HG02885 (cell line): Measurements from ENCODE around the gene CASP3.
"Not testable (repeated sequence)": the region's sequence is repeated elsewhere in the genome, so short reads cannot be mapped to it uniquely, and the experiment has no call there.

ENCODE experiments used
- ATAC-seq: cut with Tn5 transposase; IDR thresholded peaks from one replicate; pipeline ENCODE4 v1.9.1; 2021; ENCODE audit warnings: mild to moderate bottlenecking; ENCODE audit not compliant: unreplicated experiment, poor library complexity

Gene CASP3

DNA sequence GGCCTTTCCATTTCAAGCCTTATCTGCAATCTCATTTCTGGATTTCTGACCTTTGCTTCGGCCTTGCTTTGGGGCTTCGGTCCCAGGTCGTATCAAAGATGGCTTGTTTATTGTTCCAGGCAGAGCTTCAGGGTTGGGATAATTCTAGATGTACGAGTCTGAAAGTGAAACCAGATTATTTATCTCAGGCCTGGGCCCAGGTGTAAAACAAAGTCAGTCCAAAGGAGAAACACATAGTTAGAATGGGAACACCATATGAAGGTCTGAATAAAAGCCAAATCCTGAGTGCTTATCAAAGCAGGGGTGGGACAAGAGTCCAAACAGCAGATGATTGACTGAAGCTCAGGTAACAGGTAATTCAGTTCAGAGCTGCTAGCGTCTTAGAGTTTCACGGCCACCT is 17.4 kb upstream of the CASP3 start:
- ATAC-seq, result no peak

DNA sequence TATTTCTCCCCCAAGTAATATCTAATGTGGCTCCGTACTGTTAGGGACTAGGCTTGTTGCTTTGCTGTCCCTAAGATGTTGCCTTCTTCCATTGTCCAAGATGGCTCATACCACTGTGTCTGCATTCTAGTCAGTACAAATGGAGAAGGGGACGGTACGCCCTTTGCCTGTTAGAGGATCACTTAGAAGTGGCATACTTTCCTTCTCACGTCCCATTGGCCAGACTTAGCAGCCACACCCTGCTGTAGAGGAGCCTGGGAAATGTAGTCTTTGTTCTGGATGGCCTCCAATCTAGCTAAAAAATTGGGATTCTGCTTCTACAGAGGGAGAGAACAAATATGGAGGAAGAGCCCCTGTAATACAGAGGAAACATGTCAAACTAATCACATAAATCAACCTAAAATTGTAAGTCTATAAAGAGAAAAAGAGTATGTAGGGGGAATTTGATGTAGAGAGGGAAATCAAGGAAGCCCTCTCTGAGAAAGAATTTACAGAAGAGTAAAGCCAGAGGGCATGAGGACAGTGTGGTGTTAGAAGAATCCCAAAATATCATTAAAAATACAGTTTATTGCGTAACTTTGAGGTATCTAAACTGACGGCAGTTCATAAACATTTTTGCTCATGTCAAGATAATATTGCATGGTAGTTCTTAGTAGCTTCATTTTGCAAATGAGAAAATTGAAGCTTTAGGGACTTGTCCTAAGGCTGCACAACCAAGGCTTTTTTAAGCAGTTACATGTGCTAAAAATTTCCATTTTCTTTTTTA is 15.4 kb upstream of the CASP3 start:
- peak; percentile 53 for ATAC-seq

DNA sequence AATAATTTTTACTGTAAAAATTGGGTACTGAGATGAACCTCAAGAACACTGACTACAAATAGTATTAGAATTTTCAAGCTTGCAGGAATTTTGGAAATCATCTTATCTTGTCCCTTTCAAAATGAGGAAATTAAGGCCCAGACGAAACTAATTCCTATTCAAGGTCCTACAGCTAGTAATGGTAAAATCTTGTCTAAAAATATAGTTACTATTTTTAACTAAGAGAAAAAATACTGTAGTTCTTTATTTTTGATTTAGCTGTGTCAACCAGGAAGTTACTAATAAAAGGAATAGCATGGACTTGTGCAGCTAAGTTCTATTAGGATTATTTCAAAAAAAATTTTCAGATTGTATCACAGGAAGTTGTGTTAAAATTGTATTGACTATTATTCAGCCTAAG is 13.0 kb upstream of the CASP3 start:
- no peak for ATAC-seq

DNA sequence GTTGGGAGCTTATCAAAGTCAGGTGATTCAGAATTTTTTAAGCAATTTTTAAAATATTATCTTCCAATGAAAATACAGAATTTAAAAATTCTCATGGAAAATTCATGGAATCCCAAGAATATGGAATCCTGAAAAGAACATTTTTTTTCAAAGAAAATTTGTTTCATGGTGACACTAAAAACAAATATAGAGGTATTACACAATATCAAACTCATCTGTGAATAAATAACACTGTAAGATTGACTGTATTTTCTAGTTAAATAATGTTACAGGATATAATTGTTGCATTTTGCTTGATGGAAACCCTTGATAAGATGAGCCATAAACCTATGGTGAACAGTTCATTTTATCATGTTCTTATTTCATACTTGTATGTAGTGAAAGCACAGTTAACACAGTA is 11.7 kb upstream of the CASP3 start:
- ATAC-seq, result no peak

DNA sequence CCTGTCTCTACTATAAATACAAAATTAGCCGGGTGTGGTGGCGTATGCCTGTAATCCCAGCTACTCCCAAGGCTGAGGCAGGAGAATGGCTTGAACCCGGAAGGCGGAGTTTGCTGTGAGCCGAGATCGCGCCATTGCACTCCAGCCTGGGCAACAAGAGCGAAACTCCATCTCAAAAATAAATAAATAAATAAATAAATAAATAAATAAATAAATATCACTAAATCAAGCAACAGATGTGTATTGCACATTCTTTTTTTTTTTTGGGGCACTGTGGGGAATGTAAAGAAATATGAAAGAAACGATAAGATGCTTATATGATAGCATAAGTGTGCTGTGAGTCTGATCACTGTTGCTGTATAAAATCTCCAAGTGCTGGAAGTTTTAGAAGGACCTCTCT is 8.6 kb upstream of the CASP3 start:
- ATAC-seq, result not testable (repeated sequence)

DNA sequence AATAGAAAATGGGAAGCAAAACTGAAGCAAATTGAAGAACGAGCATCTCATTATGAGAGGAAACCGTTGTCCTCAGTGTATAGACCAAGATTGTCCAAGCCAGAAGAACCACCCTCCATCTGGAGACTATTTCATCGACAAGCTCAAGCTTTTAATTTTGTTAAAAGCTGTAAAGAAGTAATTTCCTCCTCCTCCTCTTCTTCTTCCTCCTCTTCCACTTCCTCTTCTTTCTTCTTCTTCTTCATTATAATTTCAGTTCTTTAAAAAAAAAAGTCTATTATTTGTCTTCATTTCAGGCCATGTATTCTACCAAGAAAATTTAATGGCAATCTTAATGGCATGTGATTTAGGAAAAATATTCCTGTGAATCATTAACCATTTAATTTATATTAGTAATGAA is 7.9 kb upstream of the CASP3 start:
- ATAC-seq, result no peak

DNA sequence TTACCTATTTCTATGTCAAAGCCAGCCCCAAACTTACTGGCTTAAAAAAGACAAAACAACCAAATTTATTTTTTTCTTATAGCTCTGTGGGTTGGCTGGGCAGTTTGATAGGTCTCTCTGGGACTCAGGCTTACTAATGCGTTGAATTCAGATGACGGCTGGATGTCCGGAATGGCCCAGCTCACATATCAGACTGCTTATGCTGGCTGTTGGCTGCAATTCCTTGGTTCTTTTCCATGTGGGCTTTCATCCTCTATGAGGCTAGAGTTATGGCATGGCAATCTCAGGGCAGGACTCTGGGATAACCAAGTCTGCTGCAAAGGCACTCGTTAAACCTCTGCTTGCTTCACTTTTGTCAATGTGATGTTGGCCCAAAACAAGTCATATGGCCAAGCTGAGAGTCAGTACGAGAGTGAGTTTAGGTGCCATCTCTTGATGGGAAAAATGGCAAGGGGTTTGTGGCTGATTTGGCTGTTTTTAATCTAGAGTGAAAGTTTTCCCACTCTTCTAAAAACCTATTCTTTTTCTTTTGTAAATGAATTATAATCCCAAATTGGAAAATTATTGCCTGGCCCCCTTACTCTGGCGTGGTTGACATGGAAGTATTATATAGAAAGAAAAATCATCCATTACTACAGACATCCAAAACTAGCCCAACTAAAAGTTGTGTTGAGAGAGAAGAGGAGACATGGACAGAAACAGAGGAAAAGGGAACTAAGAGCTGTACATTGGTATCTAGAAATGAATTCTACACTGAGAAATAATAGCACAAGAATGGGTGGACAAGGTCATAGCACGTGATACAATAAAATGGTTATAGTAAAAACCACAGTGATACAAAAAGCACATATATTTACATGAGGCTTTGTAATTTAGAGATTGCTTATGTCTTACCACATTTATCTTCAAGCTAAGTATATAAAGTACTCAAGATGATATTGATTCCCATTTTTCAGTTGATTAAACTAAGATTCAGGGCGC is 6.9 kb upstream of the CASP3 start:
- ATAC-seq, result no peak

DNA sequence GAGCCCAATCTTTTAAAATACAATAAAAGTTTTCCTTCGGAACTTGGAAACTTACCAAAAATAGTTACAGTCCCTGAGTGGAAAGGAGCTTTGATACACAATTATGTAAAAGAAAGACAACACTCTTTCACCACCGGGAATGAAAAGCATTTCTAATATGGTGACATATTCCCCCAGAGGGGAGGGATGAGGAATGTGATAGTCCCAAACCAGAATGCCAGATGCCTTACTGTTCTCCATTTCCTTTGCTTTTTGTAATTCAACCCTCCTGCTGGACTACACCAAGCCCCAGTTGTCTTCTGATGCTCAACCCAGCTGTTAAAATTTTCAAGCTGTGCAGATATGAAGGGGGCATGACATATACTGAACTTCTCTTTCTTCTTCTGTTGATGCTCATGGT is 4.4 kb upstream of the CASP3 start:
- ATAC-seq, result no peak

DNA sequence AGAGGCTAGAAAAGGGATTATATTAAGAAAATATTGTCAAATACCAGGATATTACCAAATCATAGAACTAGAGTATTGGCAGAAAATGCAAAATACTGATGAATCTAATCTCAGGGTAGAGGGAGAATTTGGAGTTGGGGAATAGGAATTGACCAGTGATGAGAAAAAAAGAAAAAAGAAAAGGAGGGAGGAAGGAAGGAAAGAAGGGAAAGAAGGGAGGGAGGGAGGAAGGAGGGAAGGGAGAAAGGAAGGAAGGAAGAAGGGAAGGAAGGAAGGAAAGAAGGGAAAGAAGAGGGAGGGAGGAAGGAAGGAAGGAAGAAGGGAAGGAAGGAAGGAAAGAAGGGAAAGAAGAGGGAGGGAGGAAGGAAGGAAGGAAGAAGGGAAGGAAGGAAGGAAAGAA is 3.4 kb upstream of the CASP3 start:
- not testable (repeated sequence) for ATAC-seq

DNA sequence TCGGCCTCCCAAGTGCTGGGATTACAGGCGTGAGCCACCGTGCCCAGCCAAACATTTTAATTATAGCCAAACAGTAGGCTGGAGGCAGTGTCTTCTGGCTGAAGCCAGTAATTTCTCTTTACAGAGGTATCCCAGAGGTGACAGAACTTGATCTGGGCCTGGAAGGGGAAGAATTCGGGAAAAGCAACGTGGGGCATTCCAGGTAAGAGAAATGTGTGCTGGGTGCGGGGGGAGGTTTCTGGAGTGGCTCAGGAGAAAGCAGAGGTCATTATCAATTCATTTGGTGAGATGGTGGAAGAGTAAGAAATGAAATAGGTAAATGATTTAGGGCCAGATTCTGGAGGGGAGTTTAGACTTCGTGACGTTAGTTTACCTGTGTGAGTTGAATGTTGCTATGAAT is 2.7 kb upstream of the CASP3 start:
- no peak for ATAC-seq

DNA sequence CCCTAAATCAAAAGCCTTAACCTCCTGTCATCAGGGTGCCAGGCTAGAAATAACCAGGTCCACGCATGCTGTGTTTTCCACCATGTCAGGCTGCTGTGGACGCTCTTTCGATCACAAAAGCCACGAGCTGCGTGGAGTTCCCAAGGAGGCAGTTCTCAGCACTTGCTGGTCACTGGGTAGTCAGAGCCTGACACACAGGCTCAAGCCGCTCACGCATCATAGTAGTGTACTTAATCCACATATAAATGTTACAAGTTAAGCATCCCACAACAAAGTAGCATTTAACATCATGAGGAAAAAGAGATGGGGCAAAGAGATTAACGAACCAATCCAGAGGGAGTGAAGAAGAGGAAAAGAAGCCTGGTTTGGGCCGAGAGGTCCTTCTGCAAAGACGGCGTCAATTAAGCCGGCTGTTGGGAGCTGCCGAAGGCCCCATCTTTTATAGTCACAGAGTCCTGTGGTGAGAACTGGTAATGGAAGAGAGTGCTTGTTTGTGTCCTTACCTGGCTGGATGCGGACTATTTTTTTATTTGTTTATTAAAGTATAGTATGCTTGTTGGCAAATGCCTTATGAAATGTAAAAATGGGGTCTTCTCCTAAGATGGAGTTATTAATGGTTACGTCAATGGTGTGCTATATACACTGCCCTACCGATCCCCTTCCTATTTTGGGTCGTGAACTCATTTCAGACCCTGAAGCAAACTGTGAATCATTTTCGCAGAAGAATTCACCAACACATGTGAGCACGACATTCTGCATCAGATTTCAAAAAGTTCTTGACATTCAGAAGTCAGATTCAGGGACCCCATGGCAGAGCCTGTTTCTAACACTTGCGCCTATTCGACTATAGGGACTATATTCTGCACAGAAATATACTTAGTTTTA is 966 bp upstream of the CASP3 start:
- ATAC-seq, result peak; percentile 9

DNA sequence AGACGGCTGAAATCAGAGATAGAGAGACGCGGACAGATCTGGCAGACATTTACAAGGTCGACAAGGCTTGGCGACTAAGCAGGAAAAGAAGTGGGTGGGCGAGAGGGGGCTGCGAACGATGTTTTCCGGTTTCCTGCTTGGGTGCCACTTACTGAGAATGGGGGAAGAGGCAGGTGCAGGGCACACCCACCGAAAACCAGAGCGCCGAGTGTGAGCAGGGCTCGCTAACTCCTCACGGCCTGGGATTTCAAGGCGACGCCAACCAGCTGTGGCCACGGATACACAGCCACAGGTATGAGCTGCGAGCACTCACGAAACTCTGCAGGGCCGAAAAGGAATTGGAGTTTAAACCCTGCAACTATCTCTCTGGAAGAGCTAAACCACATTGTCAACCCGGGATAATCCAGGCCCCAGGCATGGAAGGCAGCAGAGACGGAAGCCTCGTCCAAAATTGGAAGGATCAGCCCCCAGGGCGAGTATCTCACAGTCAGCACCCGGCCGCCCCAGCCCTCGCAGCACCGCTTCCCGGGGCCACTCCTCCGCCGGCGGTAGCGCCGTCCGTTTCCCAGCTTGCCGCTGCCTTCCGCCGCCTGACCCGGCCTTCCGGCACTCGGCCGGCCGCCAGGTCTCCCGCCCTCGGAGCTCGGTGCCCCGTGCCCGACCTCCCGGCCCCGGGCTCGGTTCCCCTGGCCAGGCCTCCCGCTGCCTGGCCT is 778 bp downstream of the CASP3 start:
- peak; percentile 26 for ATAC-seq

DNA sequence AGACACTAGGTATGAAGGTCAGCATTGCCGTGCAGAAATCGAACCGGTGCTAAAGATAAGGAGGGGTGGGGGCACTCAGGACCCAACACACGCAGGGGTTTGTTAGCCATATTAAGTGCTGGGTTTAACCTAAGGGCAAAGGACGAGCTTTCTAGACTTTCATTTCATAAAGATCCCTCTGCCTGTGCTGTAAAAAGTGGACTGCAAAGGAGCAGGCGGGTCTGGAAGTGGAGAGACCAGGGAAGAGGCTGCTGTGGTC is 1.3 kb downstream of the CASP3 start:
- no peak for ATAC-seq

DNA sequence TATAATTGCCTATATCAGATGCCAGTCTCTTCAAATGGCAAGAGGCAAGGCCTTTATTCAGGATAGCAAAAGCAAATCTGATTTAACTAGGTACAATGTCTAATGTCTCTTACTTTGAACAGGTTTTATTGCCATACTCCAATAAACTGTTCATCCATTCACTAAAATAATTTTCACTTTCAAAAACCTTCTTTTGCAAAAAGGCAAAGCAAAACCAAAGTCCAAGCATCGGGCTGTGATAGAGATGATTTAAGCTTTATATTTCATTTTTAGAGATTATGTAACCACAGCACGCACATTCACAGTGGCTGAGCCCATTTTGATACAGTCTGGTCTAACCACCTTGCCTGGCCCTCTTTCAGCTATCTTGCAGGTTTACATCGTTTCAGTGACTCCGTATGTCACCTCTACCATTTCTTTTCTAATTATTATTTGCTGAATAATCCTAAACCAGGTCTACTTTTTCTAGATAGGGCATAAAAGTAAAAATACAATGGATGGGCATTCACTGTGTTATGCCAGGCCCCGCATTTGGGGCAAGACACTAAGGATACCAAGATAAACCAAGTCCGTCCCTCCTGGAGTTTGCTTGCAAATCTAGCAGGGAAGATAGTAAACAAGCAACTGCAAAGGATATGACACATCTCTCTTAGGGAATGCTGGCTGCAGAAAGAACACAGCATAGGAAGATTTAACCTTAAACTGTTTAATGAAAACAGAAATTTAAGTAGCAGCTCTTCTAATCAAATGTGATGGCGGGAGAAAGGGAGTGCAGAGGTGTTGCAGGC is 1.8 kb downstream of the CASP3 start:
- ATAC-seq, result no peak

DNA sequence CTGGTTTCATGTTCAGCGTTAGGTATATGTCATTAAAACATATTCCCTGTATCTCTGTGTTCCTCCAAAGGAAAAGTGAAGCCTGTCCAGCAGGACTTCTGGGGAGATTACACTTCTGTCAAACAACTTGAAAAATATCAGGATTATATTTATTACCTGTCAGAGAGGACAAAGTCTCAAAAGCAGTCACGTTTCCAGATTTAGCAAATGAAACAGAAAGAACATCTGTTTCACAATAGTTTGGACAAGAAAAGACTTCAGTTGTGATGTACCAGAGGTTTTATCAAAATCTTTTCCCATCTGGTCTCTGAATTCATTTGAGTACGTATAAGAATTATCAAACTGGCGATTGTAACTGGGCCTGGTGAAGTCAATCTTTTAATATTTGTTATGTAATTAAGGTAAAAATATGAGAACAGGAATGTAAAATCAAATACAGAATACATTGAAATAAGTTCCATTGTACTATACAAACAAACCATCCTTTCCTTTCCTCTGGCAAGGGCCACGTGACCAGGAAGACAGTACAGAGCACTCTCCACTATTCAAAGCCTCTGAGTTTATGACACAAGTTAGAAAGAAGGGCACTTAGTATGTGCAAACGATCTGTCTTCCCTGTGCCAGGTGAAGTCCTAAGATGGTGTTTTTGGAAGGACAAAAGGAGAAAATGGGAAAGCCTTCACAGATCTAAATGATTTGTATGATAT is 3.2 kb downstream of the CASP3 start:
- no peak for ATAC-seq

DNA sequence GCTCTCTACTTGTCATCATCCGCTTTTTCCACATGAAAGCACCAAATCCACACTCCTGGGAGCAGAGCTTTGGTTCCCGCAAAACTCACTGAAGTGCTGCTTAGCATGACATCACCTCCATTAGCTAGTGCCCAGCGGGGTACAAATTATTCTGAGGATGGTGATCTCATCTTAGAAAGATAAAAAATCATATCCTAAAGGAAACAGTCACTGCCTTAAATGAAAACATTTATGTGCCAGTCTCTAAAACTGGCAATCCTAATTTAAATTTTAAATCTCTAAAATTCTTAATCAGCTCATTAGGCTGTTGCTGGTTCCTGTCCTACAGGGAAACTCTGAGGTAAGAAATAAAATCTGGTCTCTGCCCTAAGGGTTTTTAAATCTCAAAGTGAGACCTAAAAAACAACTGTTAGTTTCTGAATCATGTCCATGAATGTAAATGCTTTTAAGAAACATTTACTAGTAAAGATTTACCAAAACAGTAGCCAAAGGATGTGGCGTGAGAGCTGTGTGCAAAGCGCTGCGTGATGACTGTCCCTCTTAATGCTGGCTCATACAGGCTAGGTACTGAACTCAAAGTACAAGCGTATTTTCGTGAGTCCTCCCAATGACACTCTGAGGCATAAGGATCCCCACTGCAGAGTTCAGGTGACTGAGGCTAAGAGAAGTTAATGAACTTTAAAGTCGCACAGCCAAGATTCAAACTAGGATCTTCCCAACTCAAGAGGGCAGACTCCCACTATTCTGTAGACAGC is 4.5 kb downstream of the CASP3 start:
- ATAC-seq, result no peak

DNA sequence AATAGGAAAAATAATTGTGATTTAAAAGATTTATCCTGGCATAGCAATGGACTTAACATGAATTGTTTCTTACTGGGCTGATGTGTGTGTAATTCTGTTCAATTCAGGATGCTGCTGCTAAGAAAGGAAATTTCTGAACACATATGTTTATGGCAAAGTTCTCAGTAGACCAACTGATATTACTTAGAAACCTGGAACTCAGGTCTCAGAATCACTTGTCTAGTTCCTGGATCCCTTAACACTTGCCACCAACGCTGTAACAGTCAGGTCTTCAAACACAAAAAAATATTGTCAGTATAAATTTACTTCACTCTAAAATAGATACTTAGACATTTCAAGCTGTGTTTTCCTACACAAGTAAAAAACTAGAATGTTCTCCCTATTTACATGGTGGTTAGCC is 5.5 kb downstream of the CASP3 start:
- ATAC-seq, result no peak

DNA sequence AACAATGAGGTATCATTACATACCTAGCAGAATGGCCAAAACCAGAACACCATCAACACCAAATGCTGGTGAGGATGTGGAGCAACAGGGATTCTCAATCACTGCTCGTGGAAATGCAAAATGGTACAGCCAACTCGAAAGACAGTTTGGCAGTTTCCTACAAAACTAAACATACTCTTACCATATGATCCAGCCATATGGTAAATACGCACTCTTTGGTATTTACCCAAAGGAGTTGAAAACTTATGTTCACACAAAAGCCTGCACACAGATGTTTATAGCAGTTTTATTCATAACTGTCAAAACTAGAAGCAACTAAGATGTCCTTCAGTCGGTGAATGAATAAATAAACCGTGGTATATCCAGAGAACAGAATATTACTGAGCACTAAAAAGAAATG is 7.8 kb downstream of the CASP3 start:
- ATAC-seq, result no peak
